T-helper 1 cell treated with Interleukin-12 subunit alpha and Interleukin-12 subunit beta and Interleukin-4 antibody, amounts not matched to agents 30 μg/mL and 1 μg/mL, for 36 hours (primary cell): ENCODE data around the gene UGT1A4.

Source experiments
- H3K27ac Mint-ChIP-seq: one replicate; pipeline ENCODE4 v1.8.0; 2021; ENCODE audit warnings: mild to moderate bottlenecking, mixed read lengths
- H3K27me3 Mint-ChIP-seq: one replicate; pipeline ENCODE4 v1.8.0; 2021; ENCODE audit warnings: low read depth, mixed read lengths
- H3K36me3 Mint-ChIP-seq: one replicate; pipeline ENCODE4 v1.8.0; 2021; ENCODE audit warnings: low read depth, mixed read lengths
- H3K4me1 Mint-ChIP-seq: one replicate; pipeline ENCODE4 v1.8.0; 2021; ENCODE audit warnings: low read depth, mixed read lengths
- H3K4me3 Mint-ChIP-seq: one replicate; pipeline ENCODE4 v1.8.0; 2021; ENCODE audit warnings: mild to moderate bottlenecking, moderate library complexity, mixed read lengths
- H3K9me3 Mint-ChIP-seq: one replicate; pipeline ENCODE4 v1.8.0; 2021; ENCODE audit warnings: mixed read lengths

Gene UGT1A4

DNA sequence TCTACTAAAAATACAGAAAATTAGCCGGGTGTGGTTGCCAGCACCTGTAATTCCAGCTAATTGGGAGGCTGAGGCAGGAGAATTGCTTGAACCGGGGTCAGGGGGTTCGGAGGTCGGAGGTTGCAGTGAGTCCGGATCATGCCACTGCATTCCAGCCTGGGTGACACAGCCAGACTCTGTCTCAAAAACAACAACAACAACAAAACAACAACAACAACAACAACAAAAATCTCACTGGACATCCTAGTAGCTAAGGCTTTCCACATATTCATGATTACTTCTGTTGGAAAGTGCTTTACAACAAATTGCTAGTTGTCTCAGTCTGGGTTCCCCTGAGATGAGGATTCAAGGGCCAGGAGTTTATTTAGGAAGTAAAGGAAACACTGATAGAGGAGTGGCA, 55.3 kb downstream of the UGT1A4 start:
- no peaks in the 10 kb centered on the region for H3K36me3 Mint-ChIP-seq
- no peak overlapping the region for H3K27ac Mint-ChIP-seq
- H3K9me3 Mint-ChIP-seq = peaks cover 13% of the 10 kb centered on the region
- no peak overlapping the region for H3K4me3 Mint-ChIP-seq
- H3K4me1 Mint-ChIP-seq = no peaks in the 10 kb centered on the region
- no peaks in the 10 kb centered on the region for H3K27me3 Mint-ChIP-seq

DNA sequence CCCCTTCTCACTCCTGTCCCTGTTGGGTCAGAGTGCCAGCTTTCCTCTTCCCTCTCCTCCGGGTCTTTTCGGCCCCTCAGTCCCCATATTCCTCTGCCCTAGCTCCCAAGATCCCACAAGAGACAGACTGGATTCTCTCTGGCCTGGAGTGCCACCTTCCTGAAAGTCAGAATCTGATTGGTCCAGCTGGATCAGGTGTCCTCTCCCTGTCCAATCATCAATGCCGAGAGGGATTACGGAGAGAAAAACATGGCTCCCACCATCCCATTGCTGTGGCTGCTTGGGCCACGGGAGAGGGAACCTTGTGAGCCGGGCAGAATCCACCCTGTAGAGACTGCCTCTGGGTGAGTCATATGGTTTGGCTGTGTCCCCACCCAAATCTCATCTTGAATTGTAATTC, 56.9 kb downstream of the UGT1A4 start:
- no peaks in the 10 kb centered on the region for H3K36me3 Mint-ChIP-seq
- no peaks in the 10 kb centered on the region for H3K4me1 Mint-ChIP-seq
- H3K4me3 Mint-ChIP-seq = no peak overlapping the region
- H3K27me3 Mint-ChIP-seq = no peaks in the 10 kb centered on the region
- peaks cover 13% of the 10 kb centered on the region for H3K9me3 Mint-ChIP-seq
- H3K27ac Mint-ChIP-seq = no peak overlapping the region

DNA sequence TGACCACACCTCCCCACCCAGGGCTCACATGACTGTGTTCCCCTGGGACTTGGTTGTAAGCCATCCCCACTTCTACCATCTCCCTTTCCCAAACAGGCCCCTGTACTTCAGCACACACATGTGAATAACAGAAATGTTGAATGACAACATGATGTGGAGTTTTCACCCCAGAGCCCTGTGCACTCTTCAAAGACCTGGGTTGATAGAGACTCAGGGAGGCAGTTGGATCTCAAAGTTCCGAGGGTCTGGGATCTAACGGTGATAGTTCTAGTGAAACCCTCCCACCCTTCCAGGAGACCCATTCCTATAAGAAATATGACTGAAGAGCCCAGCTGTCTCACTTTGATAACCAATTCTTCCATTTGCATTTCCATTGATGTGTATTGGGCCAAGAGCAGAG, 59.5 kb downstream of the UGT1A4 start, which contains the start of gene MROH2A:
Gene MROH2A, plus strand, starts transcription at position 301 of the 400 bp plus-strand sequence. CDS start 1,029 bp downstream, outside the sequence.
- H3K27ac Mint-ChIP-seq = no peak within 1 kb of the TSS
- H3K36me3 Mint-ChIP-seq = no peaks in the 10 kb centered on the region
- H3K27me3 Mint-ChIP-seq = peaks cover 16% of the 10 kb centered on the region
- peaks cover 16% of the 10 kb centered on the region for H3K9me3 Mint-ChIP-seq
- no peaks in the 10 kb centered on the region for H3K4me1 Mint-ChIP-seq
- no peak within 1 kb of the TSS for H3K4me3 Mint-ChIP-seq

DNA sequence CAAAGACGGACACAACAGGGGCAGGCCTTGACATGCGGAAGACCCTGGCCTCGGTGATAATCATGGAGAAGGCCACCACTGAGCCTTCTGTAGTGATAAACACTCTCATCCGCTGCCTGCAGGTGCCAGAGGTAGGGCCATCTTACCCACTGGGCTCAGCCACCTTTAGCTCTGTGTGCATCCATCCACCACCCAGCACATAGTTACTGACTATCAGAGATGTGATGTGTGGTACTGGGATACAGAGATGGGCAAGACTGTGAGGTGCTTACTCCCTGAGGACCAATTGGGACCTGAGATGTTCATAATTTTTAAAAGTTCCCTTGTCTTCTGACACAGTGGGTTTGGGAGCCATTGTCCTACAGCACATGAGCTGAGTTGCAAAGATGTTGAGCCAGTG, 61.2 kb downstream of the UGT1A4 start:
- Mint-ChIP-seq H3K4me1 (no peaks in the 10 kb centered on the region), H3K36me3 (no peaks in the 10 kb centered on the region), H3K27ac (no peak overlapping the region), H3K9me3 (peaks cover 16% of the 10 kb centered on the region), H3K4me3 (no peak overlapping the region), H3K27me3 (peaks cover 16% of the 10 kb centered on the region)

DNA sequence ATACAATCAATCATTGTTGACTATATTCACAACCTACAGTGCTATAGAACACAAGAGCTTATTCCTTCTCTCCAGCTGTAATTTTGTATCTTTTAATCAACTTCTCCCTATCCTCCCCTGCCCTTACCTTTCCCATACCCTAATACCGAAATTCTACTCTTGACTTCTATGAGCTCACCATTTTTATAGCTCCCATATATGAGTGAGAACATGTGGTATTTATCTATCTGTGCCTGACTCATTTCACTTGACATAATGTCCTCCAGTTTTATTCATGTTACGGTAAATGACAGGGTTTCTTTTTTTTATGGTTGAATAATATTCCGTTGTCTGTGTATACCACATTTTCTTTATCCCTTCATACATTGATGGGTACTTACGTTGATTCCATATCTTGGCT, 62.2 kb downstream of the UGT1A4 start:
- H3K27me3 Mint-ChIP-seq = peaks cover 16% of the 10 kb centered on the region
- H3K27ac Mint-ChIP-seq = no peak overlapping the region
- no peak overlapping the region for H3K4me3 Mint-ChIP-seq
- no peaks in the 10 kb centered on the region for H3K36me3 Mint-ChIP-seq
- H3K4me1 Mint-ChIP-seq = no peaks in the 10 kb centered on the region
- H3K9me3 Mint-ChIP-seq = peaks cover 15% of the 10 kb centered on the region

DNA sequence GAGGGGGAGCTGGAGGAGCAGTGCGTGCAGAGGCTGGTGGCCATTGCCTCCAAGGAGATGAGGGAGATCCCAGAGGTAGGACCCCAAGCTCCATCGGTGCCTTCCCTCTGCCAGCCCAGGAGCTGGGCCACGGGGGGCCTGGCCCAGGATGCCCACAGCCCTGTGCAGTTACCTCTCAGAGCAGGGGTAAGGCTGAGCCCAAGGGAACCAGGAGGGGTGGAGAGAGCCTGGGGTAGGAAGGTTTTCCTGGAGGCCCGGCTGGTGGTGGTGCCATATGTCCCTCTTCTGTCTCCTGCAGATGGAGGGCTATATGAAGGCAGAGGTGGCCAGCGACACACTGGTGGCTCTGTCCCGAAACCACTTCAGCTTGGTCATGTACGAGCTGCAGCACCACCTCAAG, 71.0 kb downstream of the UGT1A4 start:
- Mint-ChIP-seq H3K4me1 (no peaks in the 10 kb centered on the region), H3K9me3 (no peaks in the 10 kb centered on the region), H3K27ac (no peak overlapping the region), H3K36me3 (no peaks in the 10 kb centered on the region), H3K27me3 (no peaks in the 10 kb centered on the region), H3K4me3 (no peak overlapping the region)

DNA sequence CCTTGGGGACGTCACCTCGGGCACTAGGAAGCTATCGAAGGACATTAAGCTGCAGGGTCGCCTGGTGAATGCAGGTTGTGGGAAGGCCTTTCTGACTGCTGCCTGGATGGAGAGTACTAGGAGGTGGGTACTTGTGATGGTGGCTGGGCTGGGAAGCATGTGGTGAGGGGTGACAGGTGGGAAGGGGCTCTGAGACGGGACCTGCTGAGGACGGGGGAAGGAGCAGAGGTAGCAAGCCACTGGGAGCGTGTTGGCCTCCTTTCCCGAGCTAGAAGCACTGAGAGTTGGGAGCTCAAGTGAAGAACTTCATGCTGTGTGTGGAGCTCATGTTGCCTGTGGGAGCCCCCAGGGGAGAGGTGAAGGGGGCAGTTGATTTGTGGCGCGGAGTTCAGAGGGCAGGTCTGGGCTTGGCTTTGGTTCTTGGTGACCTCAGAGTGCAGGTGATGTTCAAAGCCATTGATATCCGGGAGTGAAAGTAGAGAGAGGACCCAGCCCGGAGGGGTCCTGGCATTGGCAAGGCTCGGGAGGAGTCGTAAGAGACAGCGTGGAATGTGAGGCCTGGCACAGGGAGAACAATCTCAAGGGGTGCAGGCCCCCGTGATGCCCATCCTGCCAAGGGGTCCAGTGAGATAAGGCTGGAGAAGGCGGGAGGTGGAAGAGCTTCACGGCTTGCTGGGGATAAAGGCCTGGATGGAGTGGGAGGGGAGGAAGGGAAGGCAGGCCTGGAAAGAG, 72.8 kb downstream of the UGT1A4 start:
- Mint-ChIP-seq H3K4me3 (no peak overlapping the region), H3K27ac (no peak overlapping the region), H3K4me1 (no peaks in the 10 kb centered on the region), H3K36me3 (no peaks in the 10 kb centered on the region), H3K27me3 (no peaks in the 10 kb centered on the region), H3K9me3 (no peaks in the 10 kb centered on the region)

DNA sequence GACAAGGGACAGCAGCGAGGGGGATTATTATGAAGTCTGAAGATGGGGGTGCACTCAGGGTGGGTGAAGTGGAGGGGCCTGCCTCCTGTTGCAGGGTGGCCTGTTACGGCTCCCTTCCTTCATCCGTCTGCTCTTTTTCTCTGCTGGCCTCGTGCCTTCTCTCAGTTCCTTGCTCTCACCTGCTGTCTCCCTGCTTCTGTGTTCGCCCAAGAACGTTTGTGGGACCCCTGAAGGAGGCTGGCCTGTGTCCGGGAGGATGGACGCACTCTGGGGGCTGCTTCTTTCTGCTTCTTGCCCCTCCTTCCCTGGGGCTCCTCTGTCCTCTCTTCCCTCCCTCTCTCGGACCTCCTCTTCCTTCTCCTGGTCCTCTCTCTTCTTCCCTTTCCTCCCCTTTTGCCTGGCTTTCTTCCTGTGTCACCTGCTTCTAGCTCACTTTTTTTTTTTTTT, 73.4 kb downstream of the UGT1A4 start:
- Mint-ChIP-seq H3K27me3 (no peaks in the 10 kb centered on the region), H3K36me3 (no peaks in the 10 kb centered on the region), H3K27ac (no peak overlapping the region), H3K4me3 (no peak overlapping the region), H3K4me1 (no peaks in the 10 kb centered on the region), H3K9me3 (no peaks in the 10 kb centered on the region)

DNA sequence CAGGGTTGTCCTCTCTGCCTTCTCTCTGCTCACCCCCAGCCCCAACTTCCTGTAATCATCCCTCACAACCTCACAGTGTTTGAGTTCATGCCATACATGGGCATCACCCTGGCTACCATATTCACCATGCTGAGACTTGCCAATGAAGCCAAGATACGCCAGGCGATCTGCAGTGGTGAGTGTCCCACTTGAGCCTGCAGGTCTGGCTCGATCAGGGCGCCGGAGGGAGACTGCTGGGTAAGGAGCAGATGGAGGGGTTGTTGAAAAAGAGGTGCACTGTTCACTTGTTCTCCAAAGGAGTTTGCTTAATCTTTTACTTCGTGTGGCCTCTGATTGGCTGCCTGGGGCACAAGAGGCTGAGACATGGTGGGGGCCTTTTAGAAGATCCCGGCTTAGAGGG, 74.2 kb downstream of the UGT1A4 start:
- Mint-ChIP-seq H3K4me3 (no peak overlapping the region), H3K4me1 (no peaks in the 10 kb centered on the region), H3K36me3 (no peaks in the 10 kb centered on the region), H3K27me3 (no peaks in the 10 kb centered on the region), H3K9me3 (no peaks in the 10 kb centered on the region), H3K27ac (no peak overlapping the region)

DNA sequence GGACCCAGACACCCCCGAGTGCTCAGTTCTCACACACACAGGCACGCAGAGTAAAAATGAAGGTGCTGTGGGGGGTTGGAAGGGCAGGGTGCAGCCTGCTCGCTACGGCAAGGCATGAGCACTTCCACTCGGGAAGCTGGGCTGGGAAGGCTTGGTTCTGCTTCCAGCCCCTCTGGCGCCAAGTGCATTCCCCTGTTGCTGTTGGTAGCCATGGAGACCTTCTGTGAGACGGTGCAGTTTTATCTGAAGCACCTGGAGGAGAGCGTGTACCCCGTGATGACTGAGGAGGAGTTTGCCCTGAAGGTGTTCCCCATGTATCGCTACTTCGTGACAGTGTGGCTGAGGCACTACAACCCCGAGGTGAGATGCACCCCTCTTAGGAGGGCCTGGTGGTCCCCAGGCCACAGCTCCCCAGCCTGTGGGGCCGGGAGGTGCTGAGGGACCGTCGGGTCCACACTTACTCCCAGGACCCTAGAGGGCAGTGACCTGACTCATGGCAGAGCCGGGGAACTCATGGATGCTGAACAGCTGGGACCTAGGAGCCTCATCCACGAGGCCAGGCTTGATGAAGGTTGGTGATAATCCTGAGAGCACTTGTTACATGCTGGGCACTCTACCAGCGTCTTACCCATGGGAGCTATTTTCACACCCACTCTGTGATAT, 75.1 kb downstream of the UGT1A4 start:
- H3K36me3 Mint-ChIP-seq = no peaks in the 10 kb centered on the region
- no peak overlapping the region for H3K4me3 Mint-ChIP-seq
- H3K27me3 Mint-ChIP-seq = no peaks in the 10 kb centered on the region
- no peaks in the 10 kb centered on the region for H3K4me1 Mint-ChIP-seq
- no peaks in the 10 kb centered on the region for H3K9me3 Mint-ChIP-seq
- H3K27ac Mint-ChIP-seq = no peak overlapping the region

DNA sequence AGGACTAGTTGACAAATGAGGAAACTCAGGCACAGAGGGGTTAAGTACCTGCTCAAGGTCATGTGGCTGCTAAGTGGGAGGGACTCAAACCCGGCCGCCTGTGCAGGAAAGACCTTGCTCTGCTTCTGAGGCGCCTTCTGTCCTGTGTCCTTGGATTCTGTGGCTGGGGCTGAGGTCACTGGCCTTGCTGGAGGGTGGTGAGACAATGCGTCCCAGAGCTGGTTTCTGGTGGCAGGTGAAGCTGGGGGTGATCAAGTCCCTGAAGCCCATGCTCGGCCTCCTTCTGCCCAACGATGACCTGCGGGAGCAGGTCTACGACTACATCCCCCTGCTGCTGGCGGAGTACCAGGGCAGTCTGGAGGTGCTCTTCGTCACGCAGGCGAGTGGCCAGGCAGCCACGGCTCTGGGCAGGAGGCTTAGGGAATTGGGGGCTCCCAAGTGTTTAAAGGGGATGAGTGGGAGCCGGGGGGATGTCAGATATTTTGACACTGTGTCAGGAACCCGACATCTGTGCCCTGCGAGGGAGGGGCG, 75.7 kb downstream of the UGT1A4 start:
- no peaks in the 10 kb centered on the region for H3K4me1 Mint-ChIP-seq
- no peak overlapping the region for H3K27ac Mint-ChIP-seq

DNA sequence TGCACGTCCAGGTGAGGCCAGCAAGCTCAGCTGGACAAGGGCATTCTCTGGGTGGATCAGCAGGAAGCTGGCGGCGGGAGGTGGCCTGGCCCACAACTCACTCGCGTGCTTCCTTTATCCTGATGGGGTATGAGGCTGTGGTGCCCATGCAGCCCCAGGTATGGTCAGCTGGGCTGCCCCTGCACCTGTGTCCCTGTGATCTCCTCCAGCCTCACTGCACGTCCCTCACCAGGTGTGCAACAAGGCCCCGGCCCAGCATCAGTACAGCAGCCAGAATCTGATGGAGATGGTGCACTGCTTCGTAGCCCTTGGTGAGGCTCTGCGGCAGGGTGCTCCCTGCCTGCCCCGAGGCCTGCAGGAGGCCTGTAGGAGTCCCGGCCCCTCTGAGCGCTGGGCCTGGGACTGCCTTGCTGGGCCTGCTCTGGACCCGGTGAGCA, 77.2 kb downstream of the UGT1A4 start:
- H3K4me1 Mint-ChIP-seq = no peaks in the 10 kb centered on the region
- no peak overlapping the region for H3K27ac Mint-ChIP-seq
- no peaks in the 10 kb centered on the region for H3K27me3 Mint-ChIP-seq
- no peaks in the 10 kb centered on the region for H3K9me3 Mint-ChIP-seq
- no peaks in the 10 kb centered on the region for H3K36me3 Mint-ChIP-seq
- H3K4me3 Mint-ChIP-seq = no peak overlapping the region

More for the DNA sequence above, 75.7 kb downstream of the UGT1A4 start:
- H3K9me3 Mint-ChIP-seq = no peaks in the 10 kb centered on the region
- no peaks in the 10 kb centered on the region for H3K27me3 Mint-ChIP-seq
- H3K4me3 Mint-ChIP-seq = no peak overlapping the region
- no peaks in the 10 kb centered on the region for H3K36me3 Mint-ChIP-seq

DNA sequence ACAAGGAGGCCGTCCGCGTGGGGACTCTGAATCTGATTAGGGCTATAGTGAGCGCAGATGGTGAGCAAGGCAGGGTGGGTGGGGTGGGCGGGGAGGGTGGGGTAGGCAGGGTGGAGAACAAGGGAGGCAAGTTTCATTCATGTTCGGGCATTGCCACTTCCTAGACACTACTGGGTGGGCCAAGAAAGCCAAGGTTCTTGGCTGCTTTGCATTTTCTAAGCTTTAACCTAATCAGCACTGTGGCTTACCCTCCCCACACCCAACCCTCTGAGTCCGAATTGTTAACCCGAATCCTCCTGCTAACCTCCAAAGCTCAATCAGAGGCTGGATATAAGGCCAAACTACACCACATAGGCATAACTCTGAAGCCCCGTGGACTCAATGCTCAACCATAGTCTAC, 77.7 kb downstream of the UGT1A4 start:
- H3K9me3 Mint-ChIP-seq = no peaks in the 10 kb centered on the region
- no peaks in the 10 kb centered on the region for H3K27me3 Mint-ChIP-seq
- H3K4me1 Mint-ChIP-seq = no peaks in the 10 kb centered on the region
- no peaks in the 10 kb centered on the region for H3K36me3 Mint-ChIP-seq
- H3K27ac Mint-ChIP-seq = no peak overlapping the region
- no peak overlapping the region for H3K4me3 Mint-ChIP-seq

DNA sequence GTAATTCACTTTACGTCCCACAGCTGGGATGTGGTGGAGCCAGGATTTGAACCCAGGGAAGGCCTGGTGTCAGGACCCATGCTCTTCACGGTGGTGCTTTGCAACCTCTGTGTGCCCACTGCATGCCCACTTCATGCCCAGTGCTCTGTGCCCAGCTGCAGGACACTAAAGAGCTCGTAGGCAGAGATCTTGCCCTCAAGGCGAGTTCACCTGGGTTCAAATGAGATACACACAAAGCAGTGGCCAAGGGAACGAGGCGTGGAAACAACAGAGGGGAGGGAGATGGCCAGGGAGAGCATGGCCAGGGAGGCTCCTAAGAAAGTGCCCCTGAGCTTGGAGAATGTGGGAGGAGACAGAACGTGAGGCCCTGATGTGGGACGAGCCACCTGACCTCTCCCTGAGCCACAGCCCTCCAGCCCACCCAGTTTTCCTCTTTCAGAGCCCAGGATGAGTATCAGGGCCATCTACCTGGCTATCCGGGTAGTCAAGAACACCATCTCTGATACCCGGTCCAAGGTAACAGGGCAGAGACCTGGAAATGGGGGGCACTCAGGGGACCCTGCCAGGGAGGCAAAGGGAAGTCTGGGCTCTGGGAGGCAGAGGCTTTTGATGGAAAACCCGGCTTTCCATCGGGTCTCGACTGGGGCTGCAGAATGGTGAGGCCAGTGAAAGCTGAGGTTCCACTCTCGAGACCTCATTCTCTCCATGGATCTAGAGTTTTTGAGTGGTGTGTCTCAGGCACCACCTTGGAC, 80.0 kb downstream of the UGT1A4 start:
- no peaks in the 10 kb centered on the region for H3K36me3 Mint-ChIP-seq
- H3K4me3 Mint-ChIP-seq = no peak overlapping the region
- H3K9me3 Mint-ChIP-seq = no peaks in the 10 kb centered on the region
- H3K4me1 Mint-ChIP-seq = no peaks in the 10 kb centered on the region
- H3K27ac Mint-ChIP-seq = no peak overlapping the region
- no peaks in the 10 kb centered on the region for H3K27me3 Mint-ChIP-seq
